HL-60/S4 (cell line): ENCODE results near the gene PWP2.
"Not testable (repeated sequence)": the region's sequence is repeated elsewhere in the genome, so short reads cannot be mapped to it uniquely, and the experiment has no call there.

Experiments
- in situ Hi-C: fragments of 300-500 bp; cut with MboI; formaldehyde crosslinking; loops from 2 replicates; pipeline ENCODE4 v1.14.3; 2022; ENCODE audit warnings: low sequenced_read_pairs

PWP2 gene

DNA sequence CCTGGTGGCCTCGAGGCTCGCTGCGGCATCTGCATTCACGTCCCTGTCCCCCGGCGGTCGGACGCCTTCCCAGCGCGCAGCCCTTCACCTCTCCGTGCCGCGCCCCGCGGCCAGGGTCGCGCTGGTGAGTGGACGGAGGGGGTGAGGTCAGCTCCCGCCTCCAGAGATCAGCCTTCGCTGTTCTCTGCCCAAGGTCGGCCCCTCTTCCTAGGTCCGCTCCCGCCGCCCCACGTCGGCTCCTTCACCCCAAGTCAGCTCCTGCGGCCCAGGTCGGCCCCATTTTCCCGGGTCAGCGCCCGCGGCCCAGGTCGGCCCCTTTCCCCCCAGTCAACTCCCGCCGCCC is 26.5 kb downstream of the PWP2 start:
- in situ Hi-C loops: not testable (repeated sequence)

DNA sequence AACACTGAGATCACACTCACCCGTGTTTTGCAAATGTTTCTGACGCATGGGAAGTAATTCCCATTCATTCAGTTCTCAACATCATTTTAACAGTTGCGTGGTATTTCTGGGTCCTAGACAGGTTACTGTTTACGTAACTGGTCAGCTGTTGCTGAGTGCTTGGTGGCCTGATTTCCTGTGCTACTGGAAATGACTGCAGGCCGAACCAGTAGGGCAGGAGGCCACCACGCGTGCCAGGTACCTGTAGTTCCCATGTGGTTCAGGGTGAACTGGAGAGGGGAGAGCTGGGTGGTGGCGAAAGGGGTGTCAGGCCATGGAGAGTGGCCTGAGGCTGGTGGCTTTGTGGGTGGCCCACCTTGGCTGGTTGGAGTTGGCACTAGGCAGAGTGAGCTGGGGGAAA is 27.5 kb downstream of the PWP2 start:
- in situ Hi-C loops: not testable (repeated sequence)

DNA sequence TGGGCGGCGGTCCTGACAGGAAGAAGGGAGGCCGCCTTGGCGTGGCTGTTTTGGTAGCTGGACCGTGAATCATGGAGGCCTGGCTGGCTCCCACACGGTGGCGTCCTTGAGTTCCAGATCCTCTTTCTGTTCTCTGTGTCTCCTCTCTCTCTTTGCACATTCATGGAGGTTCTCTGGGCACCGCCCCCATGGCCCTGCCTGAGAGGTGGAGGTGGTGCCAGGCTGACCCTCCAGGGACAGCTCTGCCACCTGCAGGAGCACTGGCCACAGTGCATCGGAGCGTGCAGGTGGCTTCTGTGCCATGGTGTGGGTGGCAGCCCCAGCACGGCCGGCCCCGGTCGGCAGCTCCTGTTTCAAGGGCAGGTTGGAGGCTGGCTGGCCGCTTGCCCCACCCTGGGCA is 30.8 kb downstream of the PWP2 start:
- in situ Hi-C loops: not testable (repeated sequence)

DNA sequence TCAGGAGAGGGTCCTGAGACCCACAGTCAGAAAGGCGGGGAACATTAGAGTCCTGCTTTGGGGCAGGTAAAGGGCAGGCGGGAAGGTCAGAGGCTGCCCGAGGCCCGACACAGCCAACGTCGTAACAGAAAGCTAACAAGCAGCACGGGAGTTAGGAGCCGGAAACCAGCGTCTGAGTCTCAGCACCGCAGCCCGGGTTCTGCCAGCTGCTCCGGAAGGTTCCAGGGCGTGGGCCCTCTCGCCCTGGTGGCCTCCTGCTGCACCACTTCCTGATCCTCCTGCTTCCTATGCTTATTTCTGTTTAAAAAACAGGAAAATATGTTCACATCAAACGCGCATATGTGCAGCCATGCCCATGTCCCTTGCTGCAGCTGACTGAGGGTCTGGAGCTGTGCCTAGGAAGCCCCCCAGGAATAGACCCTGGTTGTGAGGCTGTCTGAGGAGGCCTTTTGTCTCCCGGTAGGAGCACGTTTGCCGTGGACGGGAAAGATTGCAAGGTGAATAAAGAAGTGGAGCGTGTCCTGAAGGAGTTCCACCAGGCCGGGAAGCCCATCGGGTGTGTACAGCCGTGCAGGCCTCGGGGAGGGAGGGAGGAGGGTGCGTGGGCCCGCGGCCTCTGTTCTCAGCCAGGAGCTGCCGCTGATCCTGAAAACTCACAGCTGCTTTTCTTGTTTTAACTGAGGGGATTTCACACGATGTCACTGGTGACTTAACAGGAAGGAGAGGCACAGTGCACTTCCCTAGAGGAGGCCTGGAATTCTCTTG is 32.8 kb downstream of the PWP2 start:
- in situ Hi-C loops: not testable (repeated sequence)

DNA sequence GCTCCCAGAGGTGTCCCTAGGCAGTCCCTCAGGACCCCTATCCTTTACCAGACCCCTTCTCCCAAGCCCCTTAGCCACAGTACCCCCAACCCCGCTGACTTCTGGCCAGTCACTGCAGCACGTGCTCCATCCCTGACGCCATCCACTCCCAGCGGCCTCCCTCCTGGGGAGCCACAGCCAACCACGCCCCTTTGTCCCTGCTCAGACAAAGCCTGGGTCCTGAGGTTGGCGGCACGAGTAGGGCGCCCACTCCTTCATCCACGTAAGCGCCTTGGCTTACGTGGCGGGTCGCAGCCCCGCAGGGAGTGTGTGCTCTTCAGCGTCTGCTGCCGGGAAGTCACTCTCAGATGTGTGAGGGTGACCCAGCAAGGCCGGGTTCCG is 33.3 kb downstream of the PWP2 start:
- in situ Hi-C loops: not testable (repeated sequence)

DNA sequence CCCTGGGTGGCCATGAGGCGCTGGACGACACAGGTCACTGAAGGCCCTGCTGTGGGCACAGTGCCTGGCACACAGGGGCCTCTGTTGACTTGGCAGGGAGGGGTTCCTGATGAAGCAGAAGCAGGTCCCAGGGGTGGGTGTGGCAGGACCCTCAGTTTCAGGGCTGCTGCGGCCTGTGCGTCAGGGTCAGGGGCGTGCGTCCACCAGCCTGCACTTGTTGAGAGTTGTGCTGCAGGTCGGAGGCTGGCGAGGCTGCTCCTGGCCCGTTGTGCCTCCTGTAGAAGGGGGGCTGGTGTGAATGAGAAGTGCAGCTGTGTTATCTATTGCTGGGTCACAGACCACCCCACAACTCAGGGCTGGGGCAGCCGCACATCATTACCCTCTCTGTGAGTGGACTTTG is 35.3 kb downstream of the PWP2 start:
- in situ Hi-C loops: not testable (repeated sequence)

DNA sequence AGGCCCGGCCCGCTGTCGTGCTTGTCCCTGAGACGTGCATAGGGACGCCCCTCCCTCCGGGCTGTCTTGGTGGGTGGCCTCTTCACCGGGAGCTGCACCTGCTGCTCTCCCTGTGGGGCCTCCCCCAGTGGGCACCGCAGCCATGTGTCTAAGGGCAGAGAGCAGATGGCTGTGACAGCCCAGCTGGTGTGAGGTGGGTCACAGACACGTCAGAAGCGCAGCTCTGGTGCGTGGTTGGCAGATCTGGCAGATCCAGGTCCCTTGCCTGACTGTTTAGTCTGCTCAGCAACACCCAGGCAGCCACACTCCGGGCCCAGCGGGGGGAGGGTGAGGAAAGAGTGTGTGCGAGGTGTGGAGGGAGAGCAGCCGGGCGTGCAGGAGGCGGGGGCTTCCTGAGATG is 36.2 kb downstream of the PWP2 start:
- in situ Hi-C loops: not testable (repeated sequence)

DNA sequence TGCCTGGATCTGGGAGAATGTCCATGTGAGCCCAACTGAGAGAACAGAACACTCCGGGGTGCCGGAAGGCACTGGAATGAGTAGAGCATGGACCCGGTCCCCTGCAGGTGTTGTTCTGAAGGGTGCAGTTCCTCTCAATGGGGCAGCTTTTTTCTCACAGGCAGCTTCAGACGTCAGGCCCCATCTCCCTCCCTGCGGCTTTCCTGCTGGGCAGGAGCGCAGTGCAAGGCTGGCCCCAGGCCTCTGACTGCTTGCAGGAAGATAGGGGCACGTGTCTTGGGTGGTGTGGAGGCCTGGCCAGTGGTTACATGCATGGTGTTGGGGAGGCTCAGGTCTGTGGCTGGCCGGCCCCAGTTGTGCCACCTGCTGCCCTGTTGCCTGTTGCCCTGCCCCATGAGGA is 36.8 kb downstream of the PWP2 start:
- in situ Hi-C loops: not testable (repeated sequence)

DNA sequence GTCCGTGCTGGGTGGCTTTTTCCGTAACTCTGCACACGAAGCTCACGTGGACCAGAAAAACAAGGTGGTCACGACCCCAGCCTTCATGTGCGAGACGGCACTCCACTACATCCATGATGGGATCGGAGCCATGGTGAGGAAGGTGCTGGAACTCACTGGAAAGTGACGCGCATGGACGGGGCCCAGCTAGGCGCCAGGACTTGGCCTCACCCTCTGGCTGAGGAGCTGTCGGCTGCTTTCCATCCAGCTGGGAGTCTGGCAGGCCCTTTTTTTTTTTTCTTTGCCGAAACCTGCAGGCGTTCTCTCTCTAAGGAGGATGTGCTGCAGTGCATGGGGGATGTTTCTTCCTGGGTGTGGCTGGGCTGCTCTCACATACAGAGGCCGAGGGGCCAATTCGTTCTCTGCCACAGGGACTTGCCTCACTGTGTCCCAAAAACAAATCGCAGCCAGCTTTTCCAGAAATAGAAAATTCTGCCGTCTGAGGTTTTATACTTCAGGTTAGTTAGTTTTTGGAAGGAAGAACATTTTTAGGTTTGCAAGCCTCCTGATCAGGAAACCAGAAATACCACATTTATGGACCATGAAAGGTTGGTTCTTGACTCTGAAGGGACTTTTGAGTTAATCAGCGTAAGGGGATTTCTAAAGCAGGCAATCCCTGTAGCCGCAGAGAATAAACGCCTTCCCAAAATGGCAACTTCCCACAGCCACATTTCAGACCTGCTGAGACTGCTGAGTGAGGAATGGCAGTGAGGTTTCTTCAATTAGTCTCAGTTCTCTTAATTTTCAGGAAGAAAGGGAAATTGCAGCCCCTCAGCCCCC is 37.8 kb downstream of the PWP2 start:
- in situ Hi-C loops: not testable (repeated sequence)

DNA sequence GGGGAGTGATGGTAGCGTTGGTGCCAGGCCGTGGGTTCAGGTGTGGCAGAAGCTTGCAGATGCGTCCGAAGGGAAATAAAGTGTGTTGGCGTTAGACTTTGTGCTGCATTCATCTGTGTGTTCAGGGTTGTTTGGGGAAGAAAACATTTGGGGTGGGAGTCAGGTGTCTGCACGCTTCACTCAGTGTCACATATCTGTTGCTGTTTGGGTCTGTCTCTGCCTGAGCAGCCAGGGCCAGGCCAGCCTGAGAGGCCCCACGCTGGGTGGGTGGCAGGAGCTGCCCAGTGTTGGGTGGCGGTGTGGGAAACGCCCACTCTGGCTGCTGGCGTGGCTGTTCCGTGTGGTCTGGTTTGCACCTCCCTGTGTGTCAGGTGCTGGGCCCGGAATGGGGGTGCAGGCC is 38.4 kb downstream of the PWP2 start:
- in situ Hi-C loops: not testable (repeated sequence)

DNA sequence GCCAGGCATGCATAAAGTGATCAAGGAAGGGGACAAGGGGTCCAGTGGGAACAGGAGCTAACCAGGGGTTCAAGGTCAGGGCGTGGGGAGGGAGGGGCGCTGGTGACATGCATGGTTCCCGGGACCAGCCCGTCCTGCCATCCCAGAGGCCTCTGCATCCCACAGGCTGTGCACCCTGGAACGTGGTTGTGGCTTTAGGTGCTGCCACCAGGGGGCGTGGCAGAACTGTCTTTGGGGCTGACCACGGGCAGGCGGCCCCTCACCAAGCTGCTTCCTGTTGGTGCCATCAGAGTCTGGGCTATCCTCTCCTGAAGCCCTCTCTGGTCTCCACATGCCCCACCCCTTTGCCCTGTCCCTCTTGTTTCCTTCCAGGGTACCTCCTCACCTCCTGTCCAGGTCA is 39.9 kb downstream of the PWP2 start:
- in situ Hi-C loops: not testable (repeated sequence)

DNA sequence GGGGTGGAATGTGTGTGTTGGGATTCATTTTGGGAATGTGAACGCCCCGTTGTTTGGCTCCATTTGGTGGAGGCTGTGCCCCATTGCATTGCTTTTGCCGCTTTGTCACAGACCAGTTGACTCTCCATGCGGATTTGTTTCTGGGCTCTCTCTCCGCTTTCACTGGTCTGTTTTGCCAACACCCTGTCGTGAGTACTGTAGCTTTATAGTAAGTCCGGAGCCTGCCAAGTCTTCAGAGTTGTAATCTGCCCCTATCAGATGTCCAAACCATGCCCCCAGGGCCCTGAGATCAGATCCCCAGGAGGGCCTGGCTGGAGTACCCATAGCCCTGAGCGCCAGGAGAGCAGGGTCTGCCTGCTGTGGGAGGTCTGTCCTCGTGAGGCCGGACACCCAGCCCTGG is 43.1 kb downstream of the PWP2 start:
- in situ Hi-C loops: not testable (repeated sequence)

DNA sequence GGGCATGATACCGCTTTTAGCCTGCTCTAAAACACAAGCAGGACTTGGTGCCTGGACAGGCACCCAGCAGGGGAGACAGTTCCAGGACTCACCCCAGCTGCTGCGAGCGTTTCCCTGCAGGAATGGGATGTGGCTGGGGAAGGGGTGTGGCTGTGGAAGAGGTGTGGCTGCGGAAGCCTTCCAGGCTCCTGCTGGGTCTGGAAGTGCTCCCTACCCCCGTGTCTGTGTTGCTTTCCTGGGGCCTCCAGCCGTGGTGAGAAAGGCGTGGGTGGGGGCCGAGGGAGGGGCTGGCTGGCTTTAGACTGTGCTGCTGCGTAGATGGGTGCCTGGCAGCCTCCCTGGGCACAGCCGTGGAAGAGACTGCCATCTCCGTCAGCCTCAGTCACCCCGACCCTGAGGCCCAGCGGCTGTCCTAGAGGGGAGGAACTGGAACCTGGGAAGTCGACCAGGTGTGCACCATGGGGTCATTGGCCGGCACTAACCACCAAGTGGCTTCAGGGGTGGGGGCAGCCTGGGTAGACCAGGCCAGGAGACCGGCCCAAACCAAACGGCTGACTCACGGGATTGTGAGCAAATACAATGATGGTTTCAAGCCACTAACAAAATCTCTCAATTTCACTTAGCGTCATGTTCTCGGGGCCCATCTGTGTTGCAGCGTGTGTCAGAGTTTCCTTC is 46.2 kb downstream of the PWP2 start:
- in situ Hi-C loops: not testable (repeated sequence)

DNA sequence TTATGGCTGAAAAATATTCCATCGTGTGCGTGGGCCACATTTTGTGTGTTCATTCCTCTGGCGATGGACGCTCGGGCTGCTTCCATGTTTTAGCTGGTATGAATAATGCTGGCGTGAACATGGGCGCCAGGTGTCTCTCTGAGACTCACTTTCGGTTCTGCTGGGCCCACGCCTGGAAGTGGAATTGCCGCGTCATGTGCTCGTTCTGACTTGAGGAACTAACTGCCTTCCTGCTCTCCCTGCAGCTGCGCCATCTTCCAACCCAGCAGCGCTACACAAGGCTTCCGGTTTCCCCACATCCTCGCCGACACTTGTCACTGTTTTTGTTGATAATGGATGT is 46.7 kb downstream of the PWP2 start:
- in situ Hi-C loops: not testable (repeated sequence)

DNA sequence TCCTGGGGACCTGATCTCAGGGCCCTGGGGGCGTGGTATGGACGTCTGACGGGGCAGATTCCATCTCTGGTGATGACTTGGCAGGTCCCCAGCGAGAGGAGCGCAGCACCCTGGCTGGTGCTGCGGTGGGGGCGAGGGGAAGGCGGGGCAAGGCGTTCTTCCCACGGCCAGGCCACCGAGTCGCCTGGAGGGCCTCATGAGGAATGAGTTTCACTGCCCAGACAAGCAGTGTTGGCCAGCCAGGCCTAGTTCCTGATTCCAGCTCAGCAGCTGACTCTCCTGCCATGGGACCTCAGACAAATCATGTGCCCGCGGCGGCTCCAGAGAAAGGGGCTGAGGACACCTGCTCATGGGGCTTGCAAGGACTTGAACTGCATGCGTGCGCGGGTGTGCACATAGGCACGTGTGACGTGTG is 47.6 kb downstream of the PWP2 start:
- in situ Hi-C loops: not testable (repeated sequence)

DNA sequence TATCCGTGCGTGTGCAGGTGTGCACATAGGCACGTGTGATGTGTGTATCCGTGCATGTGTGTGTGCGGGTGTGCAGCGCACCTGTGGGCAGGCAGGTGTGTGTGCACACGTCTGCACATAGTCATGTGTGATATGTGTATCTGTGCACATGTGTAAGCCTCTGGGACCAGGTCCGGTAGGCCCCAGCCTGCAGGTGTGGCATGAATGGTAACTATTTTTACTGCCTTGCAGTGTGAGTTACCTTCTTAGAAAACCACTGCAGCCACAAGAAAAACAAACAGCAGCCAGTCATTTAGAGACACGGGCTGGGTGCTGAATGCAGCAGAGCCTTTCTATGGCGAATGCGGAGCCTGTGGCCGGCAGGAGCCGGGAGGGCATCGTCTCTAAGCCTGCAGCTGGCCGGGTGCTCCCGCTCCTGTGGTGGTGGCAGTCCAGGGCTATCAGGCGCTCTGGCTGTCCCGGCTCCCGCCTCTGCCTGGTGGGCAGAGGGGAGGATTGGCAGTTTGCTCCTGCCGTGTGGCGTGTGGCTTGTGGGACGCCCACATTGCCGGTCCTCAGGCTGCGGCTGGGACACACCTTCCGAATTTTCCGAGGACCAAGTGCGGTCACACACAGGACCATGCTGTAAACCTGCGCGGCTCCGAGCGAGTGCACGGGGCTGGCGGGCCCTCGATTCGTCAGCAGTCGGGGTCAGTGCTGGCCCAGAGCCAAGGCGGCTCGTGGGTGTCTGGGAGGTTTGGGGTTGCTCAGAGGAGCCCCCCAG is 48.2 kb downstream of the PWP2 start:
- in situ Hi-C loops: not testable (repeated sequence)

DNA sequence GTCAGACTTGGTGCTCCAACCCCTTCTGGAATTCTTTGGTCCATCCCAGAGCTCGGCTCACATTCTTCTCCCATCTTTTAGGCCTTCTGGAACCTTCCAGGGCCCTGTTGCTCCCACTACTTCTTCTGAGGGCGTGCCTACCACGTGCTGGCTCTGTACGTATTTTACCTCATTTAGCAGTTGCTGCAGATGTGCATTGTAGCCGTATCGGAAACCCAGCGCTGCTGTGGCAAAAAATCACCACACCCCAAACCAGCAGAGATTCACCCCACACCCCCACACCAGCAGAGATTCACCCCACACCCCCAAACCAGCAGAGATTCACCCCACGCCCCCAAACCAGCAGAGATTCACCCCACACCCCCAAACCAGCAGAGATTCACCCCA is 48.8 kb downstream of the PWP2 start:
- in situ Hi-C loops: not testable (repeated sequence)

DNA sequence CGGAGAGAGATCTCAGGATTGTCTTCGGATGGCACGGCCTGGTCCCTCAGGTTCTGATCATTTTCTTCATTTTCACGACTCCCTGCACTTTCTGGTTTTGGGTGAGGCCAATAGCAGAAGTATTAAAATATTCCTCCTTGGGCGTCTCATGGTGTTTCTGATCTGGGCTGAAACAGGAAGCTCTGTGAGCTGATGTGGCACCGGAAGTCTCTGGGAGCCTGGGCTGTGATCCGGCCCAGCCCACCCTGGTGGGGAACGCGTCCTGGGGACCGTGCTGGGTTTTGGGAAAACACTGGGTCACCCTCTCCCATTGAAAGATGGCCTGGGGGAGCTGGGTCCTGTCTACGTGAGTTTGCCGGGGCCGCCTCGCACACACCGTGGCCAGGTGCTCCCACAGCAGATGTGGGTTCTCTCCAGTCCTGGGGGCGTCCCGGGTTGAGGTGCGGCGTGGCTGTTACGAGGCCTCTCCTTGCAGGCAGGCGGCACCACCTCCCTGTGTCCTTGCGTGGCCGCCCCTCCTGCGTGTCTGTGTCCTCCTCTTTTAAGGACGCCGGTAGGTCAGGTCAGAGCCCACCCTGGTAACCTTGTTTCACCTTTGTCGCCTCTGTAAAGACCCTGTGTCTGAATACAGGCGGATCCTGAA is 50.4 kb downstream of the PWP2 start:
- in situ Hi-C loops: not testable (repeated sequence)

DNA sequence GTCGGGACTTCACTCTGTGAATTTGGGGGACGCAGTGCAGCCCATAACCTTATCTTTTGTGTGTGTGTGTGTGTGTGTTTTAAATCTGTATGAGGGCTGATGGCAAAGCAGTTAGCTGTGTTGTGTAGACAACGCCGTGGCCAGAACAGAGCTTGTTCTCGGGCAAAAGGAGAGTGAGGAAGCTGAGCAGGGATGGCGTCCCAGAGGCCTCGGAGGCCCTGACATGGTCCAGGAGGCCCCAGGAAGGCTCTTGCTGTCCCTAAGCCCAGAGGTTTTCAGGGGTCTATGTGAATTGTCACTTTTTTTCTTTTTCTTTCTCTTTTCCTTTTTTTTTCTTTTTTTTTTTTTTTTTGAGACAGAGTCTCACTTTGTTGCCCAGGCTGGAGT is 50.9 kb downstream of the PWP2 start:
- in situ Hi-C loops: not testable (repeated sequence)

DNA sequence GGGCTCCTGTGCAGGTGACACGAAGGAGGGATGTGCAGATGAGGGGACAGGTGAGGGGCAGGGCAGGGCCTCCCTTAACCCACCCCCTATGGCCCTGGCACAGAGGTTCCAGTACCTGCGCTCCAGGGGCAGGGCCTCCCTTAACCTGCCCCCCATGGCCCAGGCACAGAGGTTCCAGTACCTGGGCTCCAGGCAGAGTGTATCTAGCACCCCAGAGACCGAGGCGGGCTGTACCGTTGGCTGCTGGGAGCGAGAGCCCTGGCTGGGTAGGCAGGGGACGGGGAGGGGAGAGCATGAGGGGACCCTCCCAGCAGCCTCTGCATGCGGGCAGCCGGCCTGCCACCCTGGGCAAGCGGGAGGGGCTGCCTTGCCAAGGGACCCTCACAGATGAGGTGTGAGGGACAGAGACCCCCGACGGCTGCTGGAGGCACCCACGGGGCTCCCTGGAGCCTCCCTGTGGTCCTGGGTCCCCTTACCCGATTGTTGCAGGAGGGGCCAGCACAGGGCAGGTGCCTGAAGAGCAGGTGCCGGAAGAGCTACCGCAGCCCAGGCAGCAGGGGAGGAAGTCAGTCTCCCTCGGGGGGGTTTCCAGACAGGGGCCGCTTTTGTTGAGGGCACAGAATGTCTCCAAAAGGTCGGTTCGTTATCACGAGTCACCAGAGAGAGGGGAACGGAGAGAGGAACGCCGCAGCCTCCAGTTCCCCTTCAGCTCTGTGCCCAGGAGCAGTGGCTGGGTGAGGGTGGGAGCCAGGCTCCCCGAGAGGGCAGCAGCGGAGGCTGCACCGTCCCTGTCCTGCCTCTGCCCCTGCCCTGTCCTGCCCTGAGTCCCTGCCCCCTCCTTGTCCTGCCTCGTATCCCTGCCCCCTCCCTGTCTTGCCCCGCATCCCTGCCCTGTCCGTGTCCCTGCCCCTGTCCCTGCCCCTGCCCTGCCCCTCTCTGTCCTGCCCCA is 52.4 kb downstream of the PWP2 start:
- in situ Hi-C loops: not testable (repeated sequence)
